HG03571 (cell line): ENCODE results near the gene PKN2.
A peak's percentile ranks its signal among the peaks of the same experiment; 100 is the strongest.

ENCODE experiments used
- ATAC-seq: cut with Tn5 transposase; IDR thresholded peaks from one replicate; pipeline ENCODE4 v1.9.1; 2021; ENCODE audit not compliant: unreplicated experiment

The PKN2 gene

DNA sequence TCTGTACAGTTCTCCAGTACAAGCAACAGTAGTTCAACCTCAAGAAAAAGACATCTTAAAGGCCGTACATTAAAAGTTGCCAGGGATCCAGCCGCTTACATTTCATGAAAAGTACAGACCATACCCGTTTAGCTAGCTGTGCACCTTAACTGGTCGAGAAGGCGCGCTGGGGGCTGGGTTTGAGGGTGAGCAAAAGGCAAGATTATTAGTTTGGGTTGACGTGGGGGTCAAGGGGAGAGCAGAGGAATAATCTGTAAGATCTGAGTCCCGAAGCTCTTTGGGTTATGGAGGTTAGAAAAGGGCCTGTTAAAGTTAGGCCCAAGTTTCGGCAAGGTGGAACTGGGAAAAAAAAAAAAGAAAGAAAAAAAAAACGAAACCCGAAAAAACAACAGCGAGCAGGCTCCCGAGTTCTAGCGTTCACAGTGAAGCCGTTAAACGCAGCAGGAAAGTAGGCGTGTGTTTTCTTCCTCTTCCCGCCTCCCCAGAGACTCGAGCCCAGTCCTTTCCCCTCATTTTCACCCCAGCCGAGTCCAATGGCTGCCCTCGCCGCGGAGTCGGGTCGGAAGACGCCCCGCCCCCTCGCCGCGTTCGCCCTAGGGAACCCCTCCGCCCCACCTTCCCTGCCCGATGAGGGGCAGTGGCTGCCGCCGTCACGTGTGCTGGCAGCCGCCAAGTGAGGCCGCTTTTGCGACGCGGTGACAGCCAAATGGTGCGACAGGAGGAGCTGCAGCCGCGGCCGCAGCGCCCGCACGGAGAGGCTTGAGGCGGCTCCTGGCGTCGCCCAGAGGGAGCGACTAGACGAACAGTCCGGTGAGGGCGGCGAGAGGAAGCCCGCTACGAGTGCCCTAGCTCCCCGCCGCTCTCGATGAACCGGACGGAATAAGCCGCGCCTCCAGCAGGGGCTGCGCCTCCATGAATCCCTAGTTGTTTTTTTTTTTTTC lies at the start of gene PKN2:
PKN2 (plus strand) TSS at position 733 of the 941 bp plus-strand sequence. CDS start 308 bp downstream, outside the sequence.
- ATAC-seq, result peak; percentile 84

DNA sequence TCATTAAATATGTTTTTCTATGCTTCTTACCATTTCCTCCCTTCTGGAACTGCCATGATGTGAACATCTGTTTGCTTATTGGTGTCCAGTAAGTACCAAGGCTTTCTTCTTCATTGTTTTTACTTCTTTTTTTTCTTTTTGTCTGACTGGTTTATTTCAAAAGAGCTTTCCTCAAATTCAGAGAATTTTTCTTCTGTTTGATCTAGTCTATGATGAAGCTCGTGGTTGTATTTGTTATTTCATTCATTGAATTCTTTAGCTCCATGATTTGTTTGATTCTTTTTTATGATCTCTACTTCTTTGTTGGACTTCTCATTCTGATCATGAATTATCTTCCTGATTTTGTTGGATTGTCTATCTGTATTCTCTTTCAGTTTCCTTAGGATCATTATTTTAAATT lies 49.5 kb upstream of the PKN2 start:
- ATAC-seq, result no peak

DNA sequence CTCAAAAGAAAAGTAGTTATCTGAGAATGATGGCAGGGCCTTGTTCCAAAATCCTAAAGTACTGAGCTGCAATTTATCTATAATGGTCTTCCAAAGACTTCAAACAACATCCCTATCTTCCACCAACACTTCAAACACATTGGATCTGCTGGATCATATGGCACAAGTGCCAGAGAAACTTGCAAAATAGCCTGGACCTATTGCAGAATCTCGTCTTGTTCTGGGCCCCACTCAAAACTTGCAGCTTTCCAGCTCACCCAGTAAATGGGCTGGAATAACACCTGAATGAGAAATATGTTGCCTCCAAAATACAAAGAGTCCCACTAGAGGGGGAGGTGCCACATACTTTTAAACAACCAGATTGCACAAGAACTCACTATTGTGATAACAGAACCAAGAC lies 44.0 kb upstream of the PKN2 start:
- ATAC-seq, result no peak

DNA sequence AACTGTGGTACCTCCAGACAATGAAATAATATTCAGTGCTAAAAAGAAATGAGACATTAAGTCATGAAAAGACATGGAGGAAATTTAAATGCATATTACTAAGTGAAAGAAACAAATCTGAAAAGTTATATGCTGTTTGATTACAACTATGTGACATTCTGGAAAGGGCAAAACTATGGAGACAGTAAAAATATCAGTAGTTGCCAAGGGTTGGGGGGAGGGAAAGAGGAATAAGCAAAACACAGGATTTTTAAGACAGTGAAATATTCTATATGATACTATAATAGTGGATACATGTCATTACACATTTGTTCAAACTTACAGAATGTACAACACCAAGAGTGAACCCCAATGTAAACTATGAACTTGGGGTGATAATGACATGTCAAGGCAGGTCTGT lies 38.2 kb upstream of the PKN2 start:
- no peak for ATAC-seq

DNA sequence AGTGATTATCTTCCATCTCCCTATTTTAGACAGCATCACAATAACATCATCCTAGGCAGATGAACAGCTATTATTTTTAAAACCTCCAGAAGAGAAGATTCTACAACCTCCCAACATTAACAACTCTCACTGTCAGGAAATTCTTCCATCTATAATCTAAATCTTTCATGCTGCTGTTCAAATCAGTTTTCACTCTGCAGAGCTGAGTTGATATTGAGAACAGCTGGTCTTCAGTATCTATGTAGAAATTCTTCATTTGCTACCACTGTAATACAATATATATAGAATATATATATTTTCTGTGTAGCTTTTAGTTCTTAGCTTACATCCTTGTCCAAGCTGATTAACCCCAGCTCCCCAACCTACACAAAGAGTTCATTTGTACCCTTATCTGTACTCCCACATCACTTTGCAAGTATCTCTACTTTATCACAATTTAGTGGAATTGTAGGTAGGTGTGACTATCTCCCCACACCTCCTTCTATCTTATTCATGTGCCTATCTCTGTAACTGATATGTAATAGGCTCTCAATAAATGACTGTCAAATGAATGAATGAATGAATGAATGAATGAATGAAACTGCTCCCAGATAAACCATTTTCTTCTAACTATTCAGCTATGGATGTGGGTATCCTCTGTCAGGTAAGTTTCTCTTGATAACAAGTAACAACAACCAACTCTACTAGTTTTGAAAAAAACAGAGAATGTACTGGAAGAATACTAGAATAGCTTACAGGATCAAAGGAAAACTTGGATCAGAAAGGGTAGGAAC lies 37.4 kb upstream of the PKN2 start:
- ATAC-seq, result no peak

DNA sequence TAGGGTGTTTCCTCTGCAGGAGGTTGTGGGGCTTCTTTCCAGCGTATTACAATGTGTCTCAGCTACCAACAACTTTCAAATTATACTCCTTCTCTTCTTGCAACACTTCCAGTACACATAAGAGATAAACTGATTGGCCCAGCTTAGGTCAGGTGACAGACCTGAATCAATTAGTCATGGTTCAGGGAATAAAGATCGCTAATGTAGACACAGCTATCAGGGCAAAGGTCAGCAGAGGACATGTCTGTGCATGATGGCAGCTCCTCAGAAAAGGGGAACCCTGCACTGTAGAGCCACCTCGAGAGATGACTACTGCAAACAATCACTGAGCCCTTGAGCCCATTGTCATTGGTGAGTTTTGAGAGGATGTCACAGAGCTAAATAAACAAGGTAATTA lies 36.8 kb upstream of the PKN2 start:
- ATAC-seq, result no peak

DNA sequence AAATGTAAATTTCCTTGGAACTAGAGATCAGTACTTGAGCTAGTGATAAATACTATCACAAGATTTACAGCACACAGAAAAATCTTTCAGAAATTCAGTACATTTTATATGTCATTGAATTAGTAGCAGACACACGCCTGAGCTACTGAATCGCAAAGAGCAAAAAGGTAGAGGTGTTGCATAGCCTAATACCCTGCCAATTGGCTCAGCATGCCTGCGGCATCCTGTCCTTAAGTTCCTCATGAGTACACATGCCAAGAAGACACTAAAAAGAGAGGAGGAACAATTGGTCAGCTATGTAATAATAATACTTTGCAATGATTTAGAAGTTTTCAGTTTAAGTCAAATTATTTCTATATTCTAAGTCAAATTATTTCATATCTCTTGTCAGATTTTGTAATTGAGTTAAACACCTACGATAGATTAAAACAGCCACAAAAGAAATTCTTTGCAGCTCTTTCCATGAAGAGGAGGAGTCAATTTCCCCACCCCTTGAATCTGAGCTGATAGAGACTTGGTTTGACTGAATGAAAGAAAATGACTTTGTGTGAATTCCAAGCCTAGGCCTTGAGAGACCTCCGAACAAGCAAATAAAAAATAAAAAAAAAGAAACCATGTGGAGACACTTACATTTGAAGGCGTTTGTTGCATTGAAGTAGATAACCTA lies 36.2 kb upstream of the PKN2 start:
- ATAC-seq, result no peak

DNA sequence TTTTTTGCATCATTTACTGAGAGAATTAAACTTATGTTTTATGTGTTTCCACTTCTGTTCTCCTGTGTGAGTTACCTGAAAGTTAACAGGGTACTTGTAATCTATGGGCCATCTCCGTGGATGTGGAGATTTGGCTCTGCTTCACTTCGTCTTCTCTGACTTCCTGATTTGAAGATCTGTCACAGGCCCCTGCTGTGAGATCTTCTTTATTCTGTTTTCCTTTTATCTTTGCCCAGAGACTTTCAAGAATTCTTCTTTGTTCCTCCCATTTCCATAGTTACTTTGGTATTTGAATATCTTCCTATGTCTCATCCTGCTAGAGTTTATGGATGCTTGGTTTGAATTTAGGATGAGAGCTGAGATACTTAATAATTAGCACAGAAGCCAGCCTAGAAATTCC lies 35.4 kb upstream of the PKN2 start:
- no peak for ATAC-seq

DNA sequence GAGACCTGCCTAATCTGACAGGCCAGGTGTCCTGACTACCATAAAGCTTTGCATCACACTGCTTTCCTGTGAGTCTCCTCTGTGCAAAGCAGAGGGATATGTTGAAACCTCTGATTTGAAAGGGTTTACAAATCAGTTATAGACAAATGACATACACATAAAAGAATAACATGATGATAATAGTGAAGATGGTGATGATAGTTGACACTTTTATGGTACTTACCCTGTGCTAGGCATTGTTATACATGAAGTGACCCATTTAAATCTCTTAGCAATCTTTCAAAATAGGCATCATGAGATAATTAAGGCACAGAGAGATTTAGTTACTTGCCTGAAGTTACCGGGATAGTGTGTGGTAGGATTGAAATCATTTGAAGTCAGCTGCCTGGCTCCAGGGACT lies 34.1 kb upstream of the PKN2 start:
- ATAC-seq, result no peak

DNA sequence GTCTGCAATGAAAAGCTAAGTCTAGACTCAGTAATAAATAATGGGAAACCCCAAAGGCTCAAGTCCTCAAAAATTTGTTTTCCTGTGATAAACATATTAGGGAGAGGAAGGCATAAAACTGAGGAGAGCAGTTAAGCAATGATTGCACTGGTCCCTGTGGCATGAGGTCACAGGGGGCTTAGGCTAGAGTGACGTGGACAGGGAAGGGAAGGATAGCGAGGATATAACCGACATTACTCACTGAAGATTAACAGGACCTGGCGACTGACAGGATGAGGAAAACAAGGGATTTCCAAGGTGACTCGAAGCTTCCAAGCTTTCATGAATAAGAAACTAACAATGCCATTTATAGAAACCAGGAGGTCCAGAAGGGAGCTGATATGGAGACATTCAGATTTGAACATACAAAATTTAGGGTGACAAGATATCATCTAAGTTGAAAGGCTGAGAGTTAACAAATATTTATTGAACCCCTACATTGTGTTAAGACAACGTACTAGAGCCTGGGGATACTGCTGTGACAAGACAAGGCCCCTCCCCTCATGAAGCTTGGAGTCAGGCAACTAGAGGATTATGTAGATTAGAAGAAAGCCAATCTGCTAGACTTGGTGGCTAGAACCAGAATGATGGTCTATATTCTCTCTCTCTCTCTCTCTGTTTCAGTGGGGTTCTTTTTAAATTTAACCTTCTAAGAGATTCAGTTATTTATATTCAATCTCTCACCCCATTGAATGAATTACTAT lies 33.2 kb upstream of the PKN2 start:
- no peak for ATAC-seq

DNA sequence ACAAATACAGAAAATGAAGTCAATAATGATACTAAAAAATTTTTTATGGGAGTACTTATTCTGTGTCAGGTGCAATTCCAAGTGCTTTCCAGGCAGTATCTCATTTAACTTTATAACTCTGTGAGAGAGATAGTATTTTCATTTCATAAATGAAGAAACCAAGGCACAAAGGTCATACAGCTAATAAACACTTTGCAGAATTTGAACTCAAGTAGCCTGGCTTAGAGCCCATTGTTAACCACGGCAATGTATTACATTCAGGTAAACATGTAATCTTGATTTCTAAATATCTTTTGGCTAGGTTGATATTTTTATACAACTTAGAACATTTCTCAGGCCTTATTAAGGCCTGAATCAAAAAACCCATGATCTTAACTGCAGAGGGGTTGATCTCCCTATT lies 28.9 kb upstream of the PKN2 start:
- no peak for ATAC-seq

DNA sequence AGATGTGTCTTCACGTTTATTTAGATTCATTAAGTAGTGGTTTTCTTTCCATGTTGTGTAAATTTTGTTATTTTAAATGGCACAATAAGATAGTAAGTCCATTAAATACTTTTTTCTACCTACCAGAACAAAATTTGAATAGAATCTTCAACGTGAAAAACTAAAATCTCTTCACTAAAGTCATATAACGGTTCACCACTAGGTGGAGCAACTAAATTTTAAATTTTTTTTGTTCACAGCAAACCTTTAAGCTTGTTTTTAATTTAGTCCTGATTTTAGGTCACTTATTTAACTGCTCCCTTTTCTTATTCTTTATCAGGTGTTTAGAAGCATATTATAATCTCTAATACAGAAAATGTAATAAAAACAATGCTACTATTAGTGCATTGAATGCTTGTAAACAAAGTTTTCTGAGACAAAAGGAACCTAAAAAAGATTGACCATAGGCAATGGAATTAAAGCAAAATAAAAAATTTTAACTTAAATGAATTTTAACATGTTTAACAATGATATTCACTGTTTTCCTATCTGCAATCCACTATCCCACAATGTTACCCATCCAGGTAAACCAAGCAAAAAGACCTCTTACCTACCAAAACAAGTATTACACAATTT lies 28.3 kb upstream of the PKN2 start:
- ATAC-seq, result no peak

DNA sequence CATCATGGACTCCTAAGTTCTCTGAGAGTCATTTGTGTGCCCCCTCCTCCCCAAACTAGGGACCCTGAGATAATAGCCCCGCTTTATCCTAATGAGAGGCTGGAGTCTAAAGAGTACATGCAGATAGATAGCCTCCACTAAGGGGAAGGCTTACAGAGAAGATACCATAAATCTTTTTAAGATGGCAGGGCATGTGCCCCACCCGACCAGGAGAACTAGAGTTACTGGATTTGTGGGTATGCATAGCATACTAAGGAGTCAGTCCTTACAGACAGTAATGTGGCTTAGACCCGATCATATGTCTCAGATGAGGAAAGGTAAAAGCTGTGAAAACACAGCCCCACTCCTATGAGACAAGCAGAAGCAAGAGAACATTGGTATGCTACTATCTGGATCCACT lies 25.7 kb upstream of the PKN2 start:
- ATAC-seq, result no peak

DNA sequence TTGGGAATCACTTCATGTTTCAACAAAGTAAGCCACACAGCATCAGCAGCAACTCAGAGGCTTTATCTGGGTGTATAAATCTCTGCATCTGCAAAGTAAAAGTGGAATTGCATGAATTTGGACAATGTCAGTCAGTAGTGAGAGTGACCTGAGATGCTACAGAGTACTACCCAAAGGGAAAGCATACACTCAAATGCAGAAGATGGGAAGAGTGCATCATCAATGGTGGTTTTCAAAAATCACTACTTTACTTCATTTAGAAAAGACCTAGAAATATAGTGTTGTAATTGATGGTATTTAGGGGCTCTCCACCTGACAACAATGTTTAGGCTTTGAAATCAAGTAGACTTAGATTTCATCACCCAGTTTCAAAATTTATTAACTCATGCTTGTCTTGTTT lies 24.5 kb upstream of the PKN2 start:
- no peak for ATAC-seq

DNA sequence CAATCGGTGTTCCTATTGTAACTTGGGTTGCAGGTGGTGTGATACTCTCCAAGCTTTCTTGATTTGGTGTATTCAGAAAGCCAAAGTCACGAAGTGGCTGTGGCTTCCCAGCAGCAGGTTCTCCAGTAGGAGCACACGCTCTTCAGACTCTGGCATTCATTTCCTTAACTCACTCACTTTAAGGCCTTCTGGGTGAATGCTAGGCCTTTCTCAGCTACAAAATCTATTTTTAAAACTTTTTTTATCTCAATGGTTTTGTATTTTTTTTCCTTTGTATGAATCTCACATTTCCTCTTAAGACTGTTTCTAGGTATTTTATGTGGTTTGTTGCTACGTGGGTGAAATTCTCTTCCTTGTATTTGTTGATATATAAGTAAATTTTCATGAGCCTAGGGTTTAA lies 22.9 kb upstream of the PKN2 start:
- no peak for ATAC-seq

DNA sequence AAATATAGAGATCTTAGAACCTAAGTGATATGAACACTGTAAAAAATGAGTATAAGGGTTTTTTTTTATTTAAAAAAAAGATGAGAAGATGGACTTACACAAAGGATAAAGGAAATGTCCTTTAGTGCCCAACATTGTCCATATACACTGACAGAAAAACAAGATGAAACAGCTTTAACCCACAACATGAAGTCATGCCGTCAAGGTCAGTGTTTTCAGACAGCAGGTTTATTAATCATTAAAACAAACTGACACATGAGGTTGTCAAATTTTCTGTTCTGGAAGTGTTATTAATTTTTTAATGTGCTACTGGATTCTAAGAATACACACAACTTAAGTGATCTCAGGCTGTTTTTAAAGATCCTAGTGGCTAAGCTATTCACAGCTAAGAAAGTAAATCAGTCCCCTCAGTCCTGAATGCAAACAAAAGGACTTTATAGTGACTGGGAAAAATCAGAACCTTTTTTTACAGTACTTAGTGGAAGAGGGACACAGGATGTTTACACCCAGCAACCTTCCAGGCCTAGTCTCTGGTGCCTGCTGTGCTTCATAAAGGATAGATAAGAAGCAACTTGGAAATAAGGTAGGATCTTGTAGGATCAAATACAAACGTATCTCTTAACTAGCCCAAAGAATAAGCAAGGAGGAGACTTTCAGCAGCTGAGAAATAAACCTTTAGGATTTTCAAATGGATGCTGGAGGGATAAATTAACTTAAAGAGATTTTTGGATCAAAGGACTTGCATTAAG lies 21.9 kb upstream of the PKN2 start:
- ATAC-seq, result peak; percentile 66

DNA sequence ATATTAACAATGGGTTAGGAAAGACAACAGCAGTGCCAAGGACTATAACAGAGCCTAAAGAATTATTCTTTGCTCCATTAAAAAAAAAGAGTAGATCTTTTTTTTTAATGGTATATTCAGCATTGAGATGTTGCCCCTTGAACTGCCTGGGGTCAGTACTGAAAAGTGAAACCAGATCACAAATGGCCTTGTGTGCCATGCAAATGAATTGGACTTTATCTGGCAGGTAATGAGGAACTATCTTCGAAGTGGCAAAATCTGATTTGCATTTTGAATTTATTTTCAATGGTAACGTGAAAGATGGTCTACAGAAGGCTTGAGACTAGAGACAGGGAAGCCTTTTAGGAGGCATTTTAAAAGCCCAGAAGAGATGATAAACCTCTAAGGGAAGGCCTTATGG lies 21.4 kb upstream of the PKN2 start:
- no peak for ATAC-seq

DNA sequence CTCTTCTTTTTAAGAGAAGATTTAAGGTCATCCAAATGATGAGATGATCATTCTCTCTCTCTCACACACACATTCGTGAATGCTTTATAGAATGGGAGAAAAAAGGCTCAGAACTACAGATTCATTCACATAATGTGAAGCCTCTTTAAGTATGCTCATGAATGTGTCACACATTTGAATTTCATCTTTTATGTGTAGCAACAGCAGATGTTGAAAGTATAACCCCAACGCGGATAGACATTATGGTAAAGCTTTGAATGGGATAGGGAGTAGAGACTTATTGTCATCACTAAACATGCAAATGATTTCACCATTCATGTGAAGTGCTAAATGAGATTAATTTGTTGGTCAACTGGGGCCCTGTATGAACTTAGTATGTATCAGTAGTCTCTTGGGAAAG lies 15.7 kb upstream of the PKN2 start:
- no peak for ATAC-seq

DNA sequence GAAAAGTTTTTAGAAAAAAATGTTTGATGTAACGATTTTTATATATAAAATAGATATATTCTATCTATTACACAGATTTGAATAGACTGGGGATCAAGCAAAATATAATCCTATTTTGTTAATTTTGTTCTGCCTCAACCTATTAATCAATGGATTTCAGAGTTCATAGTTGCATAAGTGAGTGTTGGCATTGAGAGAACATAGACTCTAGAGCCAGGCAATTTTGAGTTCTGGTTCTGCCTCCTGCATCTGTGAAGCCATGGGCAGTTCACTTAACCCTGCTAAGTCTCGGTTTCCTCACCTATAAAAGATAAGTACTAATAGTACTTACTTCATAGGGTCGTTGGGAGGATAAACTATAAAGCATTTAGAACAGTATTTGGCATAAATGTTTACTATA lies 13.6 kb upstream of the PKN2 start:
- ATAC-seq, result no peak

DNA sequence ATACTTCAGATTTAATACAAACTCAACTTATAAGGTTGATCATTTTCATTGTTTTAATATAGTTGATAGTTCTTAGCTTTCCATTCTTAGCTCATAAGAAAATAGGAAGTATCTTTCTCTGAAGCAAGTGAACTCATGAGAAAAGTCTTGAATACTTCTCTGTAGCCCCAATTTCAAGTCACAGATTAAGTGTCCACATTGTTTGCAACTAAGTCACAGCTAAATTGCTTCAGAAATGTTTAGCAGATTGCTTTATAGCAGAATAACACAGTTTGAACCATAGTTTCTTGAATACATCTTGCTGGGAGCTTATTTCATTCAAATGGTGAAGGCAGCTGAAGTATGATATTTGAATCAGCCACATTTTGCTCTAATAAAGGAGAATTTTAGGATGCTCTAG lies 10.6 kb upstream of the PKN2 start:
- ATAC-seq, result no peak
